ELF-1 (cell line): ENCODE results near the gene KRAS.

ENCODE experiments used
- DNase-seq: peaks from one replicate; pipeline ENCODE4 v3.0.0-alpha.2; 2016; ENCODE audit warnings: low read depth, low spot score

The KRAS gene

GRCh38 chr12:25195056-25195971 is 55.4 kb downstream of the KRAS start, which contains the start of the genes DNAI7 and ETFRF1:
TSS of gene DNAI7 (minus strand) at chr12:25195160. CDS start at chr12:25195078, 82 bp downstream.
TSS of gene ETFRF1 (plus strand) at chr12:25195237. CDS start at chr12:25203957, 8,720 bp downstream.
- peak; percentile 98 for DNase-seq

- no peak for DNase-seq
Observed at GRCh38 chr12:25194722-25195055, 56.0 kb downstream of the KRAS start.

- DNase-seq = no peak
Observed at GRCh38 chr12:25194214-25194613, 56.5 kb downstream of the KRAS start.

- no peak for DNase-seq
Observed at GRCh38 chr12:25190793-25191192, 59.9 kb downstream of the KRAS start.

- DNase-seq = no peak
Observed at GRCh38 chr12:25189656-25190055, 61.1 kb downstream of the KRAS start.

GRCh38 chr12:25187781-25188180 is 62.9 kb downstream of the KRAS start:
- no peak for DNase-seq

- no peak for DNase-seq
Observed at GRCh38 chr12:25186788-25187402, 63.8 kb downstream of the KRAS start.

- DNase-seq = no peak
Observed at GRCh38 chr12:25186038-25186787, 64.5 kb downstream of the KRAS start.

- no peak for DNase-seq
Observed at GRCh38 chr12:25184132-25184531, 66.6 kb downstream of the KRAS start.

GRCh38 chr12:25182765-25183164 is 68.0 kb downstream of the KRAS start:
- DNase-seq = no peak

GRCh38 chr12:25162866-25163265 is 87.9 kb downstream of the KRAS start:
- no peak for DNase-seq

- no peak for DNase-seq
Observed at GRCh38 chr12:25156061-25156460, 94.7 kb downstream of the KRAS start.

- no peak for DNase-seq
Observed at GRCh38 chr12:25155022-25155576, 95.6 kb downstream of the KRAS start.
